Activated CD8-positive, alpha-beta T cell treated with anti-CD3 and anti-CD28 coated beads for 36 hours (primary cell): ENCODE results near the gene ADCY5. TPM values are rescaled to one million over a fixed set of nuclear protein-coding genes. Genes with fewer than 3 reads are reported as not detected.

Experiments
- ATAC-seq: fragments of 200-7000 bp; cut with Tn5 transposase; one replicate; pipeline ENCODE4 v1.10.0; 2021; ENCODE audit warnings: mild to moderate bottlenecking, moderate library complexity
- CTCF ChIA-PET: fragments of 350-600 bp; sonication (Branson Sonifier 250); formaldehyde crosslinking; loops from one replicate; lab custom pipeline; 2021; ENCODE audit warnings: antibody characterized with exemption; lab: Charles Lee
- POLR2A ChIA-PET: fragments of 350-600 bp; sonication (Branson Sonifier 250); formaldehyde crosslinking; loops from one replicate; lab custom pipeline; 2021; ENCODE audit warnings: antibody characterized with exemption; lab: Charles Lee
- DNase-seq: peaks from one replicate; pipeline ENCODE4 v3.0.0-alpha.2; 2020
- H3K27ac Mint-ChIP-seq: one replicate; pipeline ENCODE4 v1.8.0; 2021; ENCODE audit warnings: mild to moderate bottlenecking, mixed read lengths
- H3K27me3 Mint-ChIP-seq: one replicate; pipeline ENCODE4 v1.8.0; 2021; ENCODE audit warnings: mixed read lengths
- H3K36me3 Mint-ChIP-seq: one replicate; pipeline ENCODE4 v1.8.0; 2021; ENCODE audit warnings: low read depth, mixed read lengths
- H3K4me1 Mint-ChIP-seq: one replicate; pipeline ENCODE4 v1.8.0; 2021; ENCODE audit warnings: low read depth, mixed read lengths
- H3K4me3 Mint-ChIP-seq: one replicate; pipeline ENCODE4 v1.8.0; 2021; ENCODE audit warnings: mild to moderate bottlenecking, moderate library complexity, mixed read lengths
- H3K9me3 Mint-ChIP-seq: one replicate; pipeline ENCODE4 v1.8.0; 2021; ENCODE audit warnings: mixed read lengths
- CTCF ChIP-seq: fragments of 200-600 bp; IDR thresholded peaks from one replicate; pipeline ENCODE4 v1.8.0; 2022; ENCODE audit warnings: antibody characterized with exemption, mild to moderate bottlenecking
- intact Hi-C: fragments of 100-400 bp; cut with micrococcal nuclease; formaldehyde crosslinking; loops from one replicate; pipeline ENCODE4 v1.10.0; 2022
- total RNA-seq, 2 experiments: library from RNA; stranded (reverse); gene quantifications; one replicate each; pipeline ENCODE4 v1.2.3, GENCODE V29; 2021

Gene ADCY5
- total RNA-seq, 2 experiments from 2014 or later, result not detected

- DNase-seq, result no peak
- CTCF ChIA-PET, result no interaction called here
- POLR2A ChIA-PET, result no interaction called here
- Mint-ChIP-seq H3K27ac (no peak overlapping the region), H3K4me1 (no peaks in the 10 kb centered on the region), H3K9me3 (no peaks in the 10 kb centered on the region), H3K27me3 (no peaks in the 10 kb centered on the region), H3K4me3 (no peak overlapping the region), H3K36me3 (peaks cover 1% of the 10 kb centered on the region)
- no peak for TF ChIP-seq CTCF
- no peak for ATAC-seq
- intact Hi-C loops, result no loop called here
Measured at GRCh38 chr3:123282461-123282860, 166.4 kb downstream of the ADCY5 start.

GRCh38 chr3:123281929-123282328 lies 167.0 kb downstream of the ADCY5 start:
- Mint-ChIP-seq H3K9me3 (no peaks in the 10 kb centered on the region), H3K27ac (no peak overlapping the region), H3K36me3 (peaks cover 1% of the 10 kb centered on the region), H3K4me1 (no peaks in the 10 kb centered on the region), H3K27me3 (no peaks in the 10 kb centered on the region), H3K4me3 (no peak overlapping the region)
- TF ChIP-seq CTCF, result no peak
- intact Hi-C loops, result no loop called here
- no peak for DNase-seq
- POLR2A ChIA-PET, result no interaction called here
- CTCF ChIA-PET, result no interaction called here
- no peak for ATAC-seq

GRCh38 chr3:123281406-123281805 lies 167.5 kb downstream of the ADCY5 start:
- H3K36me3 Mint-ChIP-seq, result peaks cover 1% of the 10 kb centered on the region
- TF ChIP-seq CTCF, result no peak
- ChIA-PET POLR2A (no interaction called here), CTCF (no interaction called here)
- ATAC-seq, result no peak
- no peaks in the 10 kb centered on the region for H3K9me3 Mint-ChIP-seq
- DNase-seq, result no peak
- no peaks in the 10 kb centered on the region for H3K27me3 Mint-ChIP-seq
- intact Hi-C loops, result no loop called here
- H3K4me1 Mint-ChIP-seq, result no peaks in the 10 kb centered on the region
- H3K4me3 Mint-ChIP-seq, result no peak overlapping the region
- no peak overlapping the region for H3K27ac Mint-ChIP-seq

GRCh38 chr3:123279121-123279520 lies 169.8 kb downstream of the ADCY5 start:
- POLR2A ChIA-PET, result no interaction called here
- no peak for DNase-seq

GRCh38 chr3:123278446-123278845 lies 170.4 kb downstream of the ADCY5 start:
- H3K4me3 Mint-ChIP-seq, result no peak overlapping the region
- DNase-seq, result no peak
- intact Hi-C loops, result no loop called here
- no peaks in the 10 kb centered on the region for H3K9me3 Mint-ChIP-seq
- TF ChIP-seq CTCF, result no peak
- H3K27me3 Mint-ChIP-seq, result no peaks in the 10 kb centered on the region
- H3K4me1 Mint-ChIP-seq, result no peaks in the 10 kb centered on the region
- peaks cover 1% of the 10 kb centered on the region for H3K36me3 Mint-ChIP-seq
- ATAC-seq, result no peak
- CTCF ChIA-PET, result no interaction called here
- POLR2A ChIA-PET, result no interaction called here
- H3K27ac Mint-ChIP-seq, result no peak overlapping the region

More at GRCh38 chr3:123279121-123279520, 169.8 kb downstream of the ADCY5 start:
- ATAC-seq, result no peak
- Mint-ChIP-seq H3K9me3 (no peaks in the 10 kb centered on the region), H3K4me3 (no peak overlapping the region), H3K27me3 (no peaks in the 10 kb centered on the region), H3K4me1 (no peaks in the 10 kb centered on the region), H3K27ac (no peak overlapping the region), H3K36me3 (peaks cover 1% of the 10 kb centered on the region)
- CTCF ChIA-PET, result no interaction called here
- no peak for TF ChIP-seq CTCF
- intact Hi-C loops, result no loop called here
